GM10266 (cell line): ENCODE measurements around the gene FBXO9.

Source experiments
- DNase-seq: peaks from one replicate; pipeline ENCODE4 v3.0.0; 2012; ENCODE audit errors: extremely low spot score
- CTCF ChIP-seq: IDR thresholded peaks from 2 replicates; pipeline ENCODE4 v1.5.1; 2012; ENCODE audit warnings: mild to moderate bottlenecking, low read depth; ENCODE audit not compliant: control insufficient read depth, insufficient read depth; ENCODE audit errors: missing control alignments

The FBXO9 gene

GRCh38 chr6:53065266-53066076, at the start of gene FBXO9:
Gene FBXO9, plus strand, starts transcription at chr6:53065404. Its CDS starts 386 bp downstream, at chr6:53065790.
- DNase-seq: peak; percentile 84
- no peak for TF ChIP-seq CTCF

GRCh38 chr6:53015486-53015885, 49.7 kb upstream of the FBXO9 start:
- no peak for DNase-seq
- TF ChIP-seq CTCF: no peak

- no peak for TF ChIP-seq CTCF
- no peak for DNase-seq
Measured at GRCh38 chr6:53018446-53018845, 46.8 kb upstream of the FBXO9 start.

GRCh38 chr6:53020005-53020744, 45.0 kb upstream of the FBXO9 start:
- DNase-seq: no peak
- no peak for TF ChIP-seq CTCF

- no peak for TF ChIP-seq CTCF
Measured at GRCh38 chr6:53023323-53023722, 41.9 kb upstream of the FBXO9 start.

GRCh38 chr6:53026526-53026925, 38.7 kb upstream of the FBXO9 start:
- no peak for TF ChIP-seq CTCF

More at GRCh38 chr6:53023323-53023722, 41.9 kb upstream of the FBXO9 start:
- DNase-seq: no peak

More at GRCh38 chr6:53026526-53026925, 38.7 kb upstream of the FBXO9 start:
- no peak for DNase-seq
